GM13976 (cell line): ENCODE results near the gene CEP63.

Experiments used
- DNase-seq: peaks from one replicate; pipeline ENCODE4 v3.0.0; 2012; ENCODE audit warnings: low spot score
- CTCF ChIP-seq: IDR thresholded peaks from 2 replicates; pipeline ENCODE4 v1.5.1; 2012; ENCODE audit warnings: borderline replicate concordance, mild to moderate bottlenecking; ENCODE audit not compliant: insufficient read depth; ENCODE audit errors: extremely low read depth, missing control alignments, control extremely low read depth
- in situ Hi-C: fragments of 300-500 bp; cut with MboI; formaldehyde crosslinking; loops from one replicate; pipeline ENCODE4 v1.12.0; 2022; ENCODE audit warnings: low sequenced_read_pairs, mixed read lengths, inconsistent platforms; ENCODE audit not compliant: unreplicated experiment

The CEP63 gene

GRCh38 chr3:134496471-134497071 is 10.7 kb downstream of the CEP63 start:
- TF ChIP-seq CTCF: no peak
- in situ Hi-C loops: no loop called here
- DNase-seq: no peak

- TF ChIP-seq CTCF: no peak
- in situ Hi-C loops: no loop called here
- no peak for DNase-seq
Observed at GRCh38 chr3:134503266-134503665, 17.4 kb downstream of the CEP63 start.

GRCh38 chr3:134504132-134504531 is 18.3 kb downstream of the CEP63 start:
- in situ Hi-C loops: no loop called here
- no peak for TF ChIP-seq CTCF
- no peak for DNase-seq

GRCh38 chr3:134505485-134505884 is 19.6 kb downstream of the CEP63 start:
- TF ChIP-seq CTCF: no peak
- in situ Hi-C loops: no loop called here
- DNase-seq: no peak

- TF ChIP-seq CTCF: no peak
- DNase-seq: no peak
- in situ Hi-C loops: no loop called here
Observed at GRCh38 chr3:134511500-134511899, 25.6 kb downstream of the CEP63 start.

GRCh38 chr3:134516905-134517304 is 31.0 kb downstream of the CEP63 start:
- no peak for DNase-seq
- no peak for TF ChIP-seq CTCF
- in situ Hi-C loops: no loop called here

GRCh38 chr3:134517791-134518190 is 31.9 kb downstream of the CEP63 start:
- TF ChIP-seq CTCF: no peak
- DNase-seq: no peak
- in situ Hi-C loops: no loop called here
